Ramos (cell line): ENCODE results near the gene XKR8.
"Not testable (repeated sequence)": the region's sequence is repeated elsewhere in the genome, so short reads cannot be mapped to it uniquely, and the experiment has no call there.

Source experiments
- in situ Hi-C: fragments of 300-500 bp; cut with MboI; formaldehyde crosslinking; loops from one replicate; pipeline ENCODE4 v1.14.3; 2022; ENCODE audit warnings: low sequenced_read_pairs; ENCODE audit not compliant: unreplicated experiment

XKR8 gene

GRCh38 chr1:27980216-27980845 lies 20.6 kb downstream of the XKR8 start:
- in situ Hi-C loops = no loop called here

DNA sequence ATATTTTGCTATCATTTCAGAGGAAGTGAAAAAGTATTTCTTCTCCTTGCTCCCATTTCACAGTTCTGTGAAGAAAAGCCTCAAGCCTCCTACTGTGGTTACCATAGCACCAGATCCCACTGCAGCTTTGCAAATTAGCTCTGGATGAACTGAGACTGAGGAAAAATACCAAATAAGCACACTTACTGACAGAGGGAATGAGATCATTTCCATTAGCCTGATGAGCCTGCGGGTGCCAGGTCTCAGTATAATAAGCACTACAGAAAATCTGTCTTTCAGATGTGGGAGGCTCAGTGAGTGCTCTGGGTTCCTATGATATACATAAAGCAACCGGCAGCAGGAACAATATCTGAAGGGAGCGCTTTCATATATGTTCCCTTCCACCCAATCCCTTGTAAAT lies 21.4 kb downstream of the XKR8 start:
- in situ Hi-C loops = no loop called here

DNA sequence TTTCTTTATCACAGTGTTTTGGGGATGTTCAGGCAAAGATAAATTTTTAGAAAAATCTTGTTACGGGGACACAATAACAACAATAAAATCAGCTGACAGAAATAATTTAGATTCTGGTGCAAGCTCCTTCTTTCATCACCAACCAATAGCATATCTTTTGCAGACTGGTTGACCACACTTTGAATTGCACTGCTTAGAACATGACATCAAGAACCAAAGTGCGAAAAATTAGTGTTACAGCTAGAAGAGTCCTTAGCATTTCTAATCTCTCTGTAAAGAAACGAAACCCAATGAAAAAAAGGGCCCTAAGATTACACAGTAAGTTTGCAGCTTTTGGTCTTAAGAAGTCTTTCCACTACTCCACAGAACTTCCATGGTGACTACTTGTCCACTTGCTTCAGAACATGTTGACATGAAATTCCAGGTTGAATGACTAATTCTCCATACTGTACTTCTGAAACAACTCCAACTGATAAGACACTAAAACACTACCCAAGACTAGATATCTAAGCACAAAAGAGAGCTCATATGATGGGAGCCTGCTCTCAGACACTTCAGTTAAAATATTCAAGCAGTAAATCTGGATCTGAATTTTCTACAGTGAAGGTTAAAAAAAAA lies 31.3 kb downstream of the XKR8 start:
- in situ Hi-C loops = no loop called here

DNA sequence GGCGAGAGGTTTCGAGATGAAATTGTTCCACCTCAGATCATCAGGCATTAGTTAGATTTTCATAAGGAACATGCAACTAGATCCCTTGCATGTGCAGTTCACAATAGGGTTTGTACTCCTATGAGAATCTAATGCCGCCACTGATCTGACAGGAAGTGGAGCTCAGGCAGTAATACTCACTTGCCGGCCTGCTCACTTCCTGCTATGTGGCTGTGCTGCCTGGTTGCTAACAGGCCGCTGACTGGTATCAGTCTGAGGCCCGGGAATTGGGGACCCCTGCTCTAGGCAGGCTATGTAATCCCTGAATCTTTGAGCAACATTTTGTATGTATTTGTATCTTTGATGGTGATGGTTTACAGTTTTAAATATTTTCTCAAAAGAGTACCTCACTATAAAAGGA lies 32.5 kb downstream of the XKR8 start:
- in situ Hi-C loops = no loop called here

DNA sequence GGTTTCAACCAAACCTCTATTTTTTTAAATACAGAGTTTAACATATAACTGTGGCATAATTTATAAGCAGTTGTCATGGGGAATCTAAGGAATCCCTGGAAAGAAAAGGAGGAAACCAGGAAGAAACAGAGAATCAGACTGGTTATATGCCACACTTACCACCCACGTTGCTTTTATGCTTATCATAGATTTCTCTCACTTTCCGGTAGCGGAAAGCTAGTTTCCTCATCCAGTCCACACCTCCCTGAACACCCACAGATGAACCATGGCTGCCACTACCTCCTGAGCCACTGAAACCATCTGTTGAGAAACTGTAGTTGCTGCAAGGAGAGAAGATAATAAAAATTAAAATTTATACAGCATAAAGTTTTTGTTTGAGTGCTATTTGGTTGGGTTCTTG lies 33.5 kb downstream of the XKR8 start:
- in situ Hi-C loops = no loop called here

DNA sequence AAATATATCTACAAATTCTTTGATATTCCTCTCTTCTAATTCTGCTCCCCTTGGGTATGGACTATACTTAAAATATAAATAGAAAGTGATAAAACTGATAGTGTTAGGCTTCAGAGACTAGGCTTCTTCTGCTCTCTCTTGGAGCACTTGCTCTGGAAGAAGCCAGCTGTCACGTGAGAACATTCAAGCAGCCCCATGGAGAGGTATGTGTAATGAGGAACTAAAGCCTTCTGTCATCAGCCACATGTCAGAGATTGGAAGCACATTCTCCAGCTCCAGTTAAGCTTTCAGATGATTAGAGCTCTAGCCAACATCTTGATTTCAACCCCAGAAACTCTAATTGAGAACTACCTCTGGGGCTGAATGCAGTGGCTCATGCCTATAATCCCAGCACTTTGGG lies 34.3 kb downstream of the XKR8 start:
- in situ Hi-C loops = no loop called here

DNA sequence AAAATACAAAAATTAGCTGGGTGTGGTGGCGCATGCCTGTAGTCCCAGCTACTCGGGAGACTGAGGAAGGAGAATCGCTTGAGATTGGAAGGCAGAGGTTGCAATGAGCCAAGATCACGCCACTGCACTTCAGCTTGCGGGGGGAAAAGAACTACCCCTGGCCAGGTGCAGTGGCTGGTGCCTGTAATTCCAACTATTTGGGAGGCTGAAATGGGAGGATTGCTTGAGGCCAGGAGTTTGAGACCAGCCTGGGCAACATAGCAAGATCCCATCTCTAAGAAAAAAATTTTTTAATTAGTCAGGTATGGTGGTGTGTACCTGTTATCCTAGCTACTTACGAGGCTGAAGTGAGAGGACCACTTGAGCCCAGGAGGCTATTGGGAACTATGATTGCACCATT lies 34.8 kb downstream of the XKR8 start:
- in situ Hi-C loops = not testable (repeated sequence)

GRCh38 chr1:27999055-27999454 lies 39.3 kb downstream of the XKR8 start:
- in situ Hi-C loops = no loop called here

DNA sequence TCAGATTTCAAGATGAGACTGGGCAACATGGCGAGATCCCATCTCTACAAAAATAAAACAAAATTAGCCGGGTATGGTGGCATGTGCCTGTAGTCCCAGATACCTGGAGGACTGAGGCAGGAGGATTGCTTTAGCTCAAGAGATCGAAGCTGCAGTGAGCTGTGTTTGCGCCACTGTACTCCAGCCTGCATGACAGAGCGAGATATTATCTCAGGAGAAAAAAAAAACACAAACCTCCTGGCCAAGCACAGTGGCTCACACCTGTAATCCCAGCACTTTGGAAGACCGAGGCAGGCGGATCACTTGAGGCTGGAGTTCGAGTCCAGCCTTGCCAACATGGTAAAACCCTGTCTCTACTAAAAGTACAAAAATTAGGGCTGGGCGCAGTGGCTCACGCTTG lies 42.8 kb downstream of the XKR8 start:
- in situ Hi-C loops = no loop called here

DNA sequence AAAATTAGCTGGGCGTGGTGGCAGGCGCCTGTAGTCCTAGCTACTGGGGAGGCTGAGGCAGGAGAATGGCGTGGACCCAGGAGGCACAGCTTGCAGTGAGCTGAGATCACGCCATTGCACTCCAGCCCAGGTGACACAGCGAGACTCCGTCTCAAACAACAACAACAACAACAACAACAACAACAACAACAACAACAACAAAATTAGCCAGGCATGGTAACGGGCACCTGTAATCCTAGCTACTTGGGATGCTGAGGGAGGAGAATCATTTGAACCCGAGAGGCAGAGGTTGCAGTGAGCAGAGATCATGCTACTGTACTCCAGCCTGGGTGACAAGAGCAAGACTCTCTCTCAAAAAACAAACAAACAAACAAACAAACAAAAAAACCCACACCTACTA lies 43.3 kb downstream of the XKR8 start:
- in situ Hi-C loops = not testable (repeated sequence)

DNA sequence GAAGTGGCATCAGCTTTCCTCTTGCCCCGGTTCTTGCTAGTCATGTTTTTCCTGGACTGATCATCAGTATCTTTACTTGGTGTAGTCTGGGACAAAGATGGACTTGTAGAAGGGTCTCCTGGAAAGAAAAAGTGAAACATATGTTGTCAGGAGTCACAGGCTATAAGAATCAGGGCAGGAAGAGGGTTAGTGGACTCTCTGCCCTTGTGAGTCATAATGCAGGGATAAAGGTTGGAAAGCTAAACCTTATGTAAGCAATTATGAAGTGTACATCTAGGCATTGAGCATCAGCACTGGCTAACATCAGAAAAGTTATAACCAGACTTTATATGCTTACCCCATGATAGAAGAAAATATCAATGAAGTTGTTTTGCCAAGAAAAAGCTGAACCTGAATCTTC lies 51.2 kb downstream of the XKR8 start:
- in situ Hi-C loops = no loop called here
